ENCODE data around the gene NUP42.

The NUP42 gene

GRCh38 chr7:23234569-23235296 is 52.9 kb downstream of the NUP42 start:
- DNase-seq (ENCODE audit: low read depth) = no peak

- DNase-seq (ENCODE audit: low read depth) = no peak
Measured at GRCh38 chr7:23235813-23236221, 54.0 kb downstream of the NUP42 start.

- no peak for DNase-seq (ENCODE audit: low read depth)
Measured at GRCh38 chr7:23237000-23237399, 55.2 kb downstream of the NUP42 start.

GRCh38 chr7:23238983-23239652 is 57.3 kb downstream of the NUP42 start:
- DNase-seq (ENCODE audit: low read depth) = no peak

GRCh38 chr7:23239698-23240097 is 57.9 kb downstream of the NUP42 start:
- no peak for DNase-seq (ENCODE audit: low read depth)

- DNase-seq (ENCODE audit: low read depth) = no peak
Measured at GRCh38 chr7:23242321-23242720, 60.5 kb downstream of the NUP42 start.

GRCh38 chr7:23242935-23243334 is 61.1 kb downstream of the NUP42 start:
- no peak for DNase-seq (ENCODE audit: low read depth)

- peak; percentile 86 for DNase-seq (ENCODE audit: low read depth)
Measured at GRCh38 chr7:23246555-23246954, 64.7 kb downstream of the NUP42 start, which contains the start of gene GPNMB. TSS of gene GPNMB (plus strand) at chr7:23246775. CDS start at chr7:23246858, 83 bp downstream.

- DNase-seq (ENCODE audit: low read depth) = no peak
Measured at GRCh38 chr7:23247046-23247602, 65.3 kb downstream of the NUP42 start.

GRCh38 chr7:23247603-23248335 is 65.9 kb downstream of the NUP42 start:
- no peak for DNase-seq (ENCODE audit: low read depth)

- no peak for DNase-seq (ENCODE audit: low read depth)
Measured at GRCh38 chr7:23249486-23249885, 67.6 kb downstream of the NUP42 start.
